Suprapubic skin (tissue), 3 donors: ENCODE results near the gene CIAO2B.

Source experiments
- CTCF ChIP-seq, 2 donors: fragments of 200-600 bp in 1 of 2; fragments of 450-650 bp in 1 of 2; sonication (generic) in 1 of 2; IDR thresholded peaks; one replicate each; pipeline ENCODE4 v1.5.1; 2016 to 2019; ENCODE audit warnings: antibody characterized with exemption in 2 of 2, mild to moderate bottlenecking in 1 of 2, moderate library complexity in 1 of 2
- POLR2AphosphoS5 ChIP-seq, 3 donors: sonication (generic); formaldehyde crosslinking; IDR thresholded peaks; one replicate each; pipeline ENCODE4 v1.6.1; 2017; ENCODE audit warnings: antibody characterized with exemption in 3 of 3

- TF ChIP-seq POLR2AphosphoS5 (IDR thresholded peaks at IDR 0.05) (no peak), CTCF (IDR thresholded peaks at IDR 0.05) (no peak)
These were observed 32.6 kb downstream of the CIAO2B start for GRCh38 chr16:66901626-66902025.
